K562 (cell line): ENCODE data around the gene LPIN1. TPM values are rescaled to one million over a fixed set of nuclear protein-coding genes. Genes with fewer than 3 reads are reported as not detected.

Source experiments
- ARHGAP35 ChIP-seq: fragments of 450-650 bp; IDR thresholded peaks from 2 replicates; pipeline ENCODE4 v1.6.1; 2018; ENCODE audit not compliant: partially characterized antibody
- C11orf30 ChIP-seq: fragments of 450-650 bp; IDR thresholded peaks from 2 replicates; pipeline ENCODE4 v1.6.1; 2016; ENCODE audit warnings: low read depth, mild to moderate bottlenecking
- CEBPB ChIP-seq: fragments of 450-650 bp; IDR thresholded peaks from 2 replicates; pipeline ENCODE4 v1.6.1; 2016; ENCODE audit warnings: missing genetic modification characterization, missing compliant biosample characterization
- ELF2 ChIP-seq: fragments of 250-450 bp; sonication (Bioruptor Pico); IDR thresholded peaks from 2 replicates; pipeline ENCODE4 v1.5.0; 2021; ENCODE audit warnings: mild to moderate bottlenecking
- GATAD2A ChIP-seq: fragments of 450-650 bp; IDR thresholded peaks from 2 replicates; pipeline ENCODE4 v1.6.1; 2017
- HDAC1 ChIP-seq, 2 experiments: fragments of 450-650 bp; IDR thresholded peaks; 2 replicates each; pipeline ENCODE4 v1.6.1; 2016 to 2017; ENCODE audit warnings: inconsistent platforms in 1 of 2, mild to moderate bottlenecking in 1 of 2, moderate library complexity in 1 of 2
- KDM1A ChIP-seq, 2 experiments: fragments of 450-650 bp; IDR thresholded peaks; 2 replicates each; pipeline ENCODE4 v1.6.1; 2016; ENCODE audit warnings: mild to moderate bottlenecking in 2 of 2
- L3MBTL2 ChIP-seq: fragments of 450-650 bp; IDR thresholded peaks from 2 replicates; pipeline ENCODE4 v1.6.1; 2016; ENCODE audit warnings: mild to moderate bottlenecking, moderate library complexity
- MCM5 ChIP-seq: fragments of 450-650 bp; IDR thresholded peaks from 2 replicates; pipeline ENCODE4 v1.6.1; 2016; ENCODE audit warnings: low read depth
- PHF20 ChIP-seq: fragments of 450-650 bp; IDR thresholded peaks from 2 replicates; pipeline ENCODE4 v1.6.1; 2018; ENCODE audit not compliant: partially characterized antibody
- SPI1 ChIP-seq: IDR thresholded peaks from 2 replicates; pipeline ENCODE4 v1.6.1; 2011; ENCODE audit warnings: low read depth, low read length, control low read depth, borderline replicate concordance
- TEAD4 ChIP-seq, 2 experiments: sonication (generic) in 1 of 2; formaldehyde crosslinking in 1 of 2; IDR thresholded peaks; 2 replicates each; pipeline versions ENCODE4 v1.6.1 to v1.8.0; 2012 to 2022; ENCODE audit warnings: borderline replicate concordance in 1 of 2, inconsistent platforms in 1 of 2, low read length in 1 of 2, mild to moderate bottlenecking in 1 of 2, missing genetic modification reagents in 1 of 2
- TFAM ChIP-seq: fragments of 250-450 bp; sonication (Bioruptor Pico); conservative IDR thresholded peaks from 2 replicates; pipeline ENCODE4 v1.5.0; 2021; ENCODE audit warnings: mild to moderate bottlenecking, moderate library complexity
- YY1 ChIP-seq, 3 experiments: IDR thresholded peaks; 2 replicates each; pipeline ENCODE4 v1.6.1; 2011; ENCODE audit warnings: low read length in 2 of 3, mild to moderate bottlenecking in 2 of 3, moderate library complexity in 2 of 3, borderline replicate concordance in 1 of 3, control low read depth in 1 of 3, low read depth in 1 of 3; ENCODE audit not compliant: insufficient read depth in 3 of 3, insufficient replicate concordance in 2 of 3, control insufficient read depth in 1 of 3, insufficient read length in 1 of 3; ENCODE audit errors: extremely low read depth in 1 of 3
- ZBTB17 ChIP-seq: fragments of 450-650 bp; formaldehyde crosslinking; IDR thresholded peaks from 2 replicates; pipeline ENCODE4 v1.4.0; 2020; ENCODE audit warnings: mild to moderate bottlenecking
- ZNF324 ChIP-seq: fragments of 250-450 bp; sonication (Bioruptor Pico); IDR thresholded peaks from 2 replicates; pipeline ENCODE4 v1.4.0; 2020; ENCODE audit warnings: mild to moderate bottlenecking
- ZNF696 ChIP-seq: fragments of 250-450 bp; sonication (Bioruptor Pico); conservative IDR thresholded peaks from 2 replicates; pipeline ENCODE4 v1.4.0; 2020; ENCODE audit warnings: mild to moderate bottlenecking, moderate library complexity
- polyA plus RNA-seq, 8 experiments: library from polyadenylated mRNA; depleted of rRNA in 4 of 8; stranded (reverse) in 5 of 8; unstranded in 3 of 8; fragments of >200 nt; fragmentation: Nextera tagmentation in 2 of 8; fragmentation: Illumina TruSeq in 1 of 8; extraction: Ambion mirVana in 2 of 8; extraction: Trizol in 1 of 8; gene quantifications; 2 replicates each; pipeline versions ENCODE4 v1.2.1 to v1.2.3, GENCODE V29; 2011 to 2014; ENCODE audit warnings: inconsistent platforms in 1 of 8, missing spikeins in 1 of 8
- total RNA-seq, 7 experiments: library from RNA; depleted of rRNA in 6 of 7; stranded (reverse); fragments of >200 nt in 6 of 7; fragmentation: Illumina TruSeq in 2 of 7; extraction: Trizol in 2 of 7; gene quantifications; 2 replicates each; pipeline versions ENCODE4 v1.2.1 to v1.2.3, GENCODE V29; 2011 to 2021; ENCODE audit warnings: low replicate concordance in 1 of 7
- TF ChIP-seq, protein P1 (sequence below): IDR thresholded peaks from 2 replicates; pipeline ENCODE4 v1.6.1; 2012; ENCODE audit warnings: low read depth, low read length, improper control_type of control experiment, borderline replicate concordance
- TF ChIP-seq, protein P2 (sequence below): fragments of 450-650 bp; IDR thresholded peaks from 2 replicates; pipeline ENCODE4 v1.6.1; 2016; ENCODE audit warnings: missing biosample characterization, missing genetic modification characterization
- TF ChIP-seq, protein P3 (sequence below), 2 experiments: IDR thresholded peaks; 2 replicates each; pipeline ENCODE4 v1.6.1; 2012; ENCODE audit warnings: improper control_type of control experiment in 2 of 2, low read depth in 2 of 2, low read length in 2 of 2, borderline replicate concordance in 1 of 2
- TF ChIP-seq, protein P4 (sequence below): fragments of 200-800 bp; sonication (Bioruptor generic); IDR thresholded peaks from 2 replicates; pipeline ENCODE4 v1.6.1; 2017; ENCODE audit warnings: missing genetic modification characterization, missing compliant biosample characterization

Gene LPIN1
- total and polyA plus RNA-seq, 9 of the 15 experiments (the other 6 are each of a cell fraction or from before 2014, with no cell fraction given) = 9.2 to 84.0 (median 27.8) TPM

DNA sequence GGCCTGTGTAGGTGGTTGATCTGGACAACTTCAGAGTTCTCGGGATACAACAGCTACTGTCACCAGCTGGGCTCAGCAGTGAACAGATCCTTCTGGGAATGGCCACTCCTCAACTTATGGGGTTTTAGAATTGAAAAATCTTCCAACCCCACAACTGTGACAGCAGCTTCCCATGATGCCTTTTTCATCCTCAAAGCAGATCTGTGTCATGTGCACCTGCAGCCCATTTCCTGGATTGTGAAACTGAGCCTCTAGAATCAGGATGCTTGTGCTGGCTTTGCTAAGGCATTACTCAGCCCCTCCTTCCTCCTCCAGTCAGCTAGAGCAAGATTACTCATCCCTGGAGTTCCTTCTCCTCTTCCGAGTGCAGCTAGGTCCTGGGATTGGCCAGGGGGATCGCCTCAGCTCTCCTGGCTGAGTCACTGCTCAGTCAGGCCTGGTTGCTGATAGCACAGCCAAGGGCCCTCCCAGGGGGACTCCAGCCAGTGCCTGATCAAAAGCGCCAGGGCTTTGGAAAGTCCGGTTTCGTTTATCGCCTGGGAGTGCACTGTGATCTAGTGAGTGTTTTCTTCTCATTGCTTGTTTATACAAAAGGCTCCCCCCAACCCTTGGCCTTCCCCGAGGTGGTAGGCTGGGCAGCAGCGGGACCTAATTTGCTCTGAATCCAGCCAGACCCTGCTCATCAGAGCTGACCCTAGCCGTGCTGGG lies 2.4 kb upstream of the LPIN1 start (continued):
- TF ChIP-seq, protein P1, sequence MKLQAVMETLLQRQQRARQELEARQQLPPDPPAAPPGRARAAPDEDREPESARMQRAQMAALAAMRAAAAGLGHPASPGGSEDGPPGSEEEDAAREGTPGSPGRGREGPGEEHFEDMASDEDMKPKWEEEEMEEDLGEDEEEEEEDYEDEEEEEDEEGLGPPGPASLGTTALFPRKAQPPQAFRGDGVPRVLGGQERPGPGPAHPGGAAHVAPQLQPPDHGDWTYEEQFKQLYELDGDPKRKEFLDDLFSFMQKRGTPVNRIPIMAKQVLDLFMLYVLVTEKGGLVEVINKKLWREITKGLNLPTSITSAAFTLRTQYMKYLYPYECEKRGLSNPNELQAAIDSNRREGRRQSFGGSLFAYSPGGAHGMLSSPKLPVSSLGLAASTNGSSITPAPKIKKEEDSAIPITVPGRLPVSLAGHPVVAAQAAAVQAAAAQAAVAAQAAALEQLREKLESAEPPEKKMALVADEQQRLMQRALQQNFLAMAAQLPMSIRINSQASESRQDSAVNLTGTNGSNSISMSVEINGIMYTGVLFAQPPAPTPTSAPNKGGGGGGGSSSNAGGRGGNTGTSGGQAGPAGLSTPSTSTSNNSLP = peak; percentile 76; the same call in 1 of the 2 replicates
- TF ChIP-seq C11orf30 (peak; percentile 87), CEBPB (tag) (peak; percentile 78; the same call in 1 of the 2 replicates), ZBTB17 (peak; percentile 88), MCM5 (no peak), PHF20 (peak; percentile 94), ARHGAP35 (no peak), ELF2 (CRISPR knock-in tag) (no peak), HDAC1 (IDR thresholded peaks at IDR 0.05) (peak; percentile 95 to 96), GATAD2A (peak; percentile 87; the same call in 1 of the 2 replicates), TEAD4 (IDR thresholded peaks at IDR 0.05; ENCODE audit: low read length) (peak; percentile 69; the same call in 1 of the 2 replicates), TEAD4 (CRISPR knock-in tag; IDR thresholded peaks at IDR 0.05; ENCODE audit: borderline replicate concordance) (no peak), ZNF696 (no peak), SPI1 (peak; percentile 61; the same call in 1 of the 2 replicates), TFAM (no peak), L3MBTL2 (peak; percentile 54; the same call in 1 of the 2 replicates), ZNF324 (no peak), KDM1A (IDR thresholded peaks at IDR 0.05) (peak; percentile 99 to 100), YY1 (IDR thresholded peaks at IDR 0.05; ENCODE audit: borderline replicate concordance in 1 of 3, control insufficient read depth in 1 of 3, extremely low read depth in 1 of 3, insufficient read depth in 3 of 3, insufficient read length in 1 of 3, insufficient replicate concordance in 2 of 3, low read depth in 1 of 3, low read length in 2 of 3) (peak in 1 of 3 experiments; percentile 52)
- TF ChIP-seq, protein P2, sequence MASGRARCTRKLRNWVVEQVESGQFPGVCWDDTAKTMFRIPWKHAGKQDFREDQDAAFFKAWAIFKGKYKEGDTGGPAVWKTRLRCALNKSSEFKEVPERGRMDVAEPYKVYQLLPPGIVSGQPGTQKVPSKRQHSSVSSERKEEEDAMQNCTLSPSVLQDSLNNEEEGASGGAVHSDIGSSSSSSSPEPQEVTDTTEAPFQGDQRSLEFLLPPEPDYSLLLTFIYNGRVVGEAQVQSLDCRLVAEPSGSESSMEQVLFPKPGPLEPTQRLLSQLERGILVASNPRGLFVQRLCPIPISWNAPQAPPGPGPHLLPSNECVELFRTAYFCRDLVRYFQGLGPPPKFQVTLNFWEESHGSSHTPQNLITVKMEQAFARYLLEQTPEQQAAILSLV (tag) = 0 out of 2 replicates have a peak, but pooled peaks have one; percentile 39
- TF ChIP-seq, protein P3, sequence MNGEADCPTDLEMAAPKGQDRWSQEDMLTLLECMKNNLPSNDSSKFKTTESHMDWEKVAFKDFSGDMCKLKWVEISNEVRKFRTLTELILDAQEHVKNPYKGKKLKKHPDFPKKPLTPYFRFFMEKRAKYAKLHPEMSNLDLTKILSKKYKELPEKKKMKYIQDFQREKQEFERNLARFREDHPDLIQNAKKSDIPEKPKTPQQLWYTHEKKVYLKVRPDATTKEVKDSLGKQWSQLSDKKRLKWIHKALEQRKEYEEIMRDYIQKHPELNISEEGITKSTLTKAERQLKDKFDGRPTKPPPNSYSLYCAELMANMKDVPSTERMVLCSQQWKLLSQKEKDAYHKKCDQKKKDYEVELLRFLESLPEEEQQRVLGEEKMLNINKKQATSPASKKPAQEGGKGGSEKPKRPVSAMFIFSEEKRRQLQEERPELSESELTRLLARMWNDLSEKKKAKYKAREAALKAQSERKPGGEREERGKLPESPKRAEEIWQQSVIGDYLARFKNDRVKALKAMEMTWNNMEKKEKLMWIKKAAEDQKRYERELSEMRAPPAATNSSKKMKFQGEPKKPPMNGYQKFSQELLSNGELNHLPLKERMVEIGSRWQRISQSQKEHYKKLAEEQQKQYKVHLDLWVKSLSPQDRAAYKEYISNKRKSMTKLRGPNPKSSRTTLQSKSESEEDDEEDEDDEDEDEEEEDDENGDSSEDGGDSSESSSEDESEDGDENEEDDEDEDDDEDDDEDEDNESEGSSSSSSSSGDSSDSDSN (IDR thresholded peaks at IDR 0.05; ENCODE audit: borderline replicate concordance in 1 of 2, low read depth in 2 of 2, low read length in 2 of 2) = peak; percentile 73 to 86; a peak in 2 of 4 replicates
- TF ChIP-seq, protein P4, sequence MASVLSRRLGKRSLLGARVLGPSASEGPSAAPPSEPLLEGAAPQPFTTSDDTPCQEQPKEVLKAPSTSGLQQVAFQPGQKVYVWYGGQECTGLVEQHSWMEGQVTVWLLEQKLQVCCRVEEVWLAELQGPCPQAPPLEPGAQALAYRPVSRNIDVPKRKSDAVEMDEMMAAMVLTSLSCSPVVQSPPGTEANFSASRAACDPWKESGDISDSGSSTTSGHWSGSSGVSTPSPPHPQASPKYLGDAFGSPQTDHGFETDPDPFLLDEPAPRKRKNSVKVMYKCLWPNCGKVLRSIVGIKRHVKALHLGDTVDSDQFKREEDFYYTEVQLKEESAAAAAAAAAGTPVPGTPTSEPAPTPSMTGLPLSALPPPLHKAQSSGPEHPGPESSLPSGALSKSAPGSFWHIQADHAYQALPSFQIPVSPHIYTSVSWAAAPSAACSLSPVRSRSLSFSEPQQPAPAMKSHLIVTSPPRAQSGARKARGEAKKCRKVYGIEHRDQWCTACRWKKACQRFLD = peak; percentile 92; the same call in 1 of the 2 replicates
